HG03066 (cell line): Measurements from ENCODE around the gene U2AF2.

Experiments used
- ATAC-seq: cut with Tn5 transposase; IDR thresholded peaks from one replicate; pipeline ENCODE4 v1.9.1; 2021; ENCODE audit warnings: low read depth; ENCODE audit not compliant: unreplicated experiment

The U2AF2 gene

DNA sequence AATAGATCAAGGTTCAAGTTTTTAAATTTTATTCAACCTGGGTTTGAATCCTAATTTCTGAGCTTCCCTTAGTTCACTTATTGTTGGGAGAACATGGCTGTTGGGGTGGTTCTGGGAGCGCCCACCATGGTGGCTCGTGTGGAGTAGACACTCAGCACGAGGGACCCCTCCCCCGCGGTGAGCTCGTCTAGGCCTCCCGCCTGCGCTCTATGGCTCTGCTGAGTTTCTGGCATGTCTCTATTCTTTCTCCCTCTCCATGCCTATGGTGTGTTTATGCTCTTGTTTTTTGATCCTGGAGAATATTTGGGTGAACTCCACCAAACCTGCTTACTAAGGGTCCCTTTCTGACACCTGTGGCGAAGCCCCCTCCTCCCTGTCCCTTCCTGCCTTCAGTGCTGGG, 18.6 kb downstream of the U2AF2 start:
- ATAC-seq, result no peak

DNA sequence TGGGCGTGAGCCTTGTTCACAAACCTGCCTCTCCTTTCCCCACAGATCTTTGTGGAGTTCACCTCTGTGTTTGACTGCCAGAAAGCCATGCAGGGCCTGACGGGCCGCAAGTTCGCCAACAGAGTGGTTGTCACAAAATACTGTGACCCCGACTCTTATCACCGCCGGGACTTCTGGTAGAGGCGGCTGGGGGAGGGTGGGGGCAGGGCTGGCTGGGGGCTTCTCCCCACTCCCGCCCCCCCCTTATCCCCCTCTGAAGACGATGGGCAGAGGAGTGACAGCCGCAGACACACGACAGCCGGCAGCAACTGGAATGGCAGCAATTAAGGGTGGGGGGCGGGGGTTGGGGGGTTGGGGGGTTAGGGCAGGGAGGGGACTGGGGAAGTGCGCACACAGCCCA, 19.1 kb downstream of the U2AF2 start:
- no peak for ATAC-seq

DNA sequence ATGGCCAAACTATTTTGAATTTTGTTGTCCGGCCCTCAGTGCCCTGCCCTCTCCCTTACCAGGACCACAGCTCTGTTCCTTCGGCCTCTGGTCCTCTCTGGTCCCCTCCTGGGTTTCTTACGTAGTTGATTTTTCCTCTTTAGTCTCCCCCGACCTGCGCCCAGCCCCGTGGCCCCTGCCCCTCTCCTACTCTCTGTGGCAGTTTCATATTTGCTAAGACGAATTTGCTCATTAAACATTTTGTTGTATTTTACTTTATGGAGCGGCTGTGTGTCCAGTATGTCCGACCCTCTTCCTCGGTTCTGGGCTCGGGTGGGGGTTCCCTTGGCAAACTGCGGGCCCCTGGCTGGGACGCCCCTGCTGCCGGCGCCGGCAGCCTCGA, 19.6 kb downstream of the U2AF2 start:
- no peak for ATAC-seq

DNA sequence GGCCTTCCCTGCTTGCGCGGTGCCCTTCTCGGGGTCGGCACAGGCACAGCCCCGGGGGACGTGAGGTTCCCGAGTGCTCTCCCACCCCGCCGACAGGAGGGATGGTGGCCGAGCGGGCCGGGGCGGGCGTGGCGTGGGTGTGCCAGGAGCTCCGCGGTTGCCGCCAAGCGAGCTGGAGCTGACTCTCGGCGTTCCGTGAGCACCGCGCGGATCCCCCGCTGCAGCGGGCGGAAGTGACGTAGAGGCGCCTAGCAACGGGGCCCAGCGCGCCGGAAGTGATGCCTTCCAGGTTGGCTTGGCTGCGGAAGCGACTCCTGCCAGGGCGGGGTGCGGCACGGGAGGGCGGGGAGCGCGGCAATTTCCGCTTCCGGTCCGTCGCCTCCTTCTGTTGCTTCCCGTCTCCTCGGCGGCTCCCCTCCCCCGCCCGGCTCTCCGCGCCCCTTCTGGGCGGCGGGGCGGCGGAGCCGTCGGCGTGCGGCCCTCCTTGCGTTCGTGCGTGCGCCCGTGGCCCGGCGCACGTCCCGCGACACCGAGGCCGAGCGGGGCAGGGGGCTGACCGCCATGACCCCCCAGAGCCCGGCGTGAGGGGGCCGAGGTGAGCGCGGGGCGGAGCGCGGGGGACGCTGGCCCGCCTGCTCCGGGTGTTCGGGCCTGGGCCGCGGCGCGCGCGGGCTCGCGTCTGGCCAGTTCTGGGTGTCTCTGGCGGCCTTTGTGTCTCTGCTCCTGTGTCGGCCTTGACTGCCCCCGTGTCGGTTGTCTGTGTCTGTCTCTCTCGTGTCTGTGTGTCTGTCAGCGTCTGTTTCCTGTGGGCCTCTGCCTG, 20.2 kb downstream of the U2AF2 start, which contains the start of gene EPN1:
TSS of gene EPN1 (plus strand) at position 386 of the 820 bp plus-strand sequence. CDS start 3,402 bp downstream, outside the sequence.
- peak; percentile 61 for ATAC-seq

DNA sequence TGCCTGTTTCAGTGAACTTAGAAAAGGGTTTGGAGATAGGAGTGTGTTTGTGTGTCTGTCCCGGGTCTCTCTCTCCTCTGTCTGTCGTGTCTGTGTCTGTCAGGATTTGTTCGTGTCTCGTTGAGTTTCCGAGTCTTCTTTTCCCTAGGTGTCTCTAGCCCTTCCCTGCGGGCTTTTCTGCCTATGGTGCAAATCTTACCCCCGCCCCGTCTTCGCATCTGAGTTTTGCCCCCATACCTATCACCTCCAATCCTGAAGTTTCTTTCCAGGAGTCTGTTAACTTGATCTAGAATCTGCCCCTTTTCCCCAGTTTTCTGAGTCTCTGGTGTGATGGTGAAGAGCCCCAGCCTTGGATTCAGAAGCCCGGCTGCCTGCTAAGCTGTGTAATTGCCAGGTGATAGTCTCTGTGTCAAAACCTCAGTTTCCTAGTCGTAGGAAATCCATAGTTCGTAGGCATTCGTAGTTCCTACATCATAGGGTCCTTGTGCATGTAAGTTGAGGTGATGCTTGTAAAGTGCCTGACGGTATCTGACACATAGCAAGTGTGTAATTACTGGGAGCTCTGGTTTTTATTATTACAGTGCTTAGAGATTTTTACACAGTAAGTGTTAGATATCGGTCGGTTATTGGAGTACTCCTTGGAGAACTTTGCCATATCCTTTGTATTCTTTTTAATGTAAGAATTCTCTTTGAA, 21.0 kb downstream of the U2AF2 start:
- no peak for ATAC-seq

DNA sequence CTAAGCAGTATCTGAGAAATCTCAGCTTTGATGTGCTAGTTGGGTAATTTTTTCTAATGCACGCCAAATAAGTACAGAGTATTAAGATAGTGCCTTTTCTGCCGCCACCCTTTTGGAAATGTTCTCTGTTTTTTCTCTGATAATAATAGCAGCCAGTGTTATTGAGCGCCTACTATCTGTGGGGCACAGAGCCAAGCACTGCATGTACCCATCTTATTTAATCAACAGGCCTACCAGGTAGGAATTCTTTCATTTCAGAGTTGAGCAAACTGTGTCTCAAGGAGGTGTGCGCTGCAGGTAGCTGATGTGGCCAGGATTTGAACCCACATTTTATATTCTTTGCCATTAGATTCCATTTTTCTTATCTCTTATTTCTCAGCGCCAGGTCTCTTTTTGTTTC, 21.5 kb downstream of the U2AF2 start:
- ATAC-seq, result no peak

DNA sequence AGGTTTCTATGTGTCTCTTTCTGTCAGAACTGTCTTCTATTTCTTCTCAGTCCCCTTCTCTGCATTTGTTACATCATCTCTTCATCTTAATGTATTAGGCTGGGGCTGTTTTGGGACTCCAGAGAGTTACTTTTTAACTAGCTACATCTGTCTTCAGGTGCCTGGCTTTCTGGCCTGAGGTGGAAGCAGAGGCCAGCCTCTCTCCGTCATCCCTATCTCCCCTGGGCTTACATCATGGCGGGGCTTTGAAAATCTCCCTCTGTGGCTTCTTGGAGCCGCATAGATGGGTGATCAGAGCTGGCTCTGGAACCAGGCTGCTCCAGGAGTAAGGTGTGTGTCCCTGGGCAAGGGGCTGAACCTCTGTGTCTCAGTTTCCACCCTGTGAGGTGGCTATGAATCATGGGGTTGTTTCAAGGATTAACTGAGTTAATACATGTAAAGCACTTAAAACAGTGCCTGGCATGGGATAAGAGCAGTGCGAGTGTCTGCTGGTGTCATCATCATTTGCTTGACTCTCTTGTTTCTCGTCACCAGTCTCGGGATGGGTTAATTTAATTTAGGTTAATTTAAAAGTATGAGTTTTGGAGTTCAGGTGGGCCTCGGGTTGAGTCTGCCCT, 22.2 kb downstream of the U2AF2 start:
- no peak for ATAC-seq

DNA sequence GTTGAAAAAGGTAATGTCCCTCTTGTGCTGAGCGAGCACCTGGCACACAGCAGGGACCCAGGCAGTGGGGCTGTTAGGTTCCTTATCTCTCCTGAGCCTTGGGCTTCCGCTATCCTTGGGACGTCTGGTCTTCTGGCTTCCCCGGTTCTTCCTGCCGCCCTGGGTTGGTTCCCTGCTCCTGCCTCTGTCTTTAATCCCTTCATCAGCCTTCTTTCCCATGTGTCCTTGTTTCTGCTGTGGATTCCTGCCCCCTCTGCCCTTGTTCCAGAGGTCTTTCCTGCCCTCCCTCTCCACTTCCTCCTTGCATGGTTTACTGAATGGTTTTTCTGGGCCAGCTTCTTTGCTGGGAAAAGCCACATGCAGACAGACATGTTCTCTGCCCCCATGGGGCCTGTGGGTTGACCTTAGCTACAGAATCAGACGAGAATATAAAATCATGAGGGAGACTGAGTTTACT, 22.8 kb downstream of the U2AF2 start:
- ATAC-seq, result no peak

DNA sequence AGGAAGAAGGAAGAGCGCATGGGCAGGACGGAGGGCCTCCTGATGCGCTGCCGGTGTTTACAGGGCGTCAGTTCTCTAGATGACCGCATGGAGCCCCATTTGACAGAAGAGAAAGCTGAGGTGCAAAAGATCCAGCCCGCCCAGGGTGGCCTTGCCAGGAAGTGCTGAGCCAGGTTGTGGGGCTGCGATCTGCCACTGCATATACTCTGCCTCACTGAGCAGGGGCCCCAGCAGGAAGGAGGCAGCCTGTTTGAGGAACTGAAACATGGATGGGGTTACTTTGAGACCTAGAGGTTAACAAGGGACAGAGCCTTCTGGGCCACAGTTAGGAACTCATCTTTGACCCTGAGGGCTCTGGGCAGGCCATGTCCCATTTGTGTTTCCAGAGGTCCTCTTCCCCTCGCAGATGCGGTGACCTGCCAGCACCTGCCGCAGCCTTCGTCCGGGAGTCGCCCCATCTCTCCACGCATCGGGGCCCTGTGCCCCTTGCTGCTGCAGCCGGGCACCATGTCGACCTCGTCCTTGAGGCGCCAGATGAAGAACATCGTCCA, 23.4 kb downstream of the U2AF2 start:
- peak; percentile 68 for ATAC-seq

DNA sequence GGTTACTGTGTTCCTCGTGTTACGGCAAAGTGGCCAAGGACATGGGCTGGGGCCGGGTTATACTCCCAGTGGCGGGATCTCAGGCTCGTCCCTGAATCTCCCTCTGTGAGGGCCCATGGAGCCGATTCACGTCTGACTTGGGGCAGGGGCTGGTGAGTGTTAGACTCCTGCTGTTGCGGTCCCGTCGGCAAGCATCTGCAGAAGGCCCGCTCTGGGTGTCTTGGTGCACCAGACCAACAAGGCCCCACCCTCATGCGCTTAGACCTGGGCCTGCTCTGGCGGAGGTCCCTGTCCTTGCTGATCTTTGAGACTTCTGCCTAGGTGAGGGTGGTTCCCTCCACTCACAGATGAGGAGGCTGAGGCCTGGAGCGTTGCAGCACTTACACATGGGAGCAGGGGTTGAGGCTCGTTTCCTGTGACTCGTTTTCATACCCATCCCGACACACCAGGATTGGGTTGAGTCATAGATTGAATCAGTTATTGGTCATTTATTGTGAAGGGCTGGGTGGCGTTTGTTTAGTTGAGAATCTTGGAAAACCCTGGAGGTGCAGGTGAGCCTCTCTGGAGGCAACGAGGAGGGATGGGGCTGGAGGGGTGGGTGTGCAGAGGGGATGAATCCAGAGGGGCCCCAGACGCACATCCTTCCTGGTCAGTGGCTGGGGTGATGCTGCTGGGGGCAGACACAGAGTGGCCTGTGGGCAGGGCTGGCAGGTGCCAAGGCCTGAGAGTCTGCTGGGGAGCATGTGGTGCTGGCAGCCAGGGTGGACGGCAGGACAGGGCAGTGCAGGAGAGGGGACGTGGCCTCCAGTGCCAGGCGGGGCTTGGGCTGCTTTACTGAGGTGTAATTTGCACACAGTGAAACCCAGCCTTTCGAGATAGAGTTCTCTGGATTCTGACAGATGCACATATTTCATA, 24.8 kb downstream of the U2AF2 start:
- no peak for ATAC-seq

DNA sequence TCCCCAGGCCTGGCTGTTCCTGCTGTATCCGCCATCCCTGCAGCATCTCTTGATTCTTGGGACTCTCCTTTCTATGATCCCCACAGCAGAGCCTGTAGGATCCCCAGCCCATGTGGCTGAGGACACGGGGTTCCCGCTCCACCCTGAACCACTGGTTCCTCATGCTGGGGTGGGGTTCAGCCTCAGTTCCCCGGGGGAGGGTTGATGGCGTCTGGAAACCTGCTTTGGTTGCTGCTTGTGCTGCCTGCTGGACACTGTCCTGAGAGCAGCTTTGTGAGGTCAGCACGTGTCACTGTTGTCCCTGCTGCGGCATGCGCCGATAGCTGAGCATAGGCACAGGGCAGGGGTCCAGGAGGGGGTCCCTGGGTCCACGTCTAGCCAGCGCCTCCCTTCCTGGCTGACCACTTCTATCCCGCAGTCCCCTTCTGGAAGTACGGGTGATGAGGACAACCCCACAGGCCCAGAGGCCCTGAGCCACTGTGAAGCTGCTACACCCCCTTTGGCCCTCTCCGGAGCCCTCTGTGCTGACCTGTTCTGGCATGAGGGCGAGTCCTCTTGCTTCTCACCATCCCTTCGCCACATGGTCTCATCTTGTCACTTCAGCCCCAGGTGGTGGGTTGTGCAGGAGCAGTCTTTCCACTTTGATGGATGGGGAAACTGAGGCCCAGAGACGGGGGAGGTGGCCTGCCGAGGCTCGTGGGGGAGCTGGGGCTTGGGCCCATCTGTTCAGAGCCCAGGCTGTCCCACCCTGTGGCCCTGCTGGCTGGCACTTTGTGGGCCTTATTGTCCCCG, 25.7 kb downstream of the U2AF2 start:
- no peak for ATAC-seq

DNA sequence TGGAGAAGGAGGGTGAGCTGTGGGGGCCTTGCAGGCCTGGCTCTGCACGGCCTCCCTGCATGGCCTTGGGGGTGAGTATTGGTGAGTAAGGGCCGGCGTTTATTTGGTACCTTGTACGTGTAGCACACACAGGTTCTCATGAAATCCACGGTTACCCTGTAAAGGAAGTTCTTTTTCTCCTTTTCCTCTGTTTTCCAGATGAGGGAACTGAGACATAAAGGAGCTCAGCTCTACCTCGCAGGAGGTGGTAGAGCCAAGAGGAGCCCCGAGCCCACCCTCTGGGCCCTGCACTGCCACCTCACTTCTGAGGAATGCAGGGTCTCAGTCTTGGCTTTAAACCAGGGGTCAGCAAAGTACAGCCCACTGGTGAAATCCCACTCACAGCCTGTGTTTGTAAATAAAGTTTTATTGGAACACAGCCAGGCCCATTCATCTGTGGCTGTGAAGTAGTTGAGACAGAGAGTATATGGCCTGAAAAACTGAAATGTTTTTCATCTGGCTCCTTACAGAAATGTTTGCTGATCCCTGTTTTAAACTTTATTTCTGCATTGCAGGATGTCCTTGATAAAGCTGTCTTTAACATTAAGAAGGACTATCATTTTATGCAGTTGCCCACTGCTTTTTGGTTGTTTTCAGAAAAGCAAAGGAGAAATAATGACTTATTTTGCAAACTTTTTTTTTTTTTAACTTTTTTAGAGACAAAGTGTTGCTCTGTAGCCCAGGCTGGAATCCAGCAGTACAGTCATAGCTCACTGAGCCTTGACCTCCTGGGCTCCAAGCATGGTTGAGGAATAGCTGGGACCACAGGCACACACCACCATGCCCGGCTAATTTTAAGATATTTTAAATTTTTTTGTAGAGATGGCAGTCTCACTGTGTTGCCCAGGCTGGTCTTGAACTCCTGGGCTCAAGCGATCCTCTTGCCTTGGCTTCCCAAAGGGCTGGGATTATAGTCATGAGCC, 26.6 kb downstream of the U2AF2 start:
- no peak for ATAC-seq

DNA sequence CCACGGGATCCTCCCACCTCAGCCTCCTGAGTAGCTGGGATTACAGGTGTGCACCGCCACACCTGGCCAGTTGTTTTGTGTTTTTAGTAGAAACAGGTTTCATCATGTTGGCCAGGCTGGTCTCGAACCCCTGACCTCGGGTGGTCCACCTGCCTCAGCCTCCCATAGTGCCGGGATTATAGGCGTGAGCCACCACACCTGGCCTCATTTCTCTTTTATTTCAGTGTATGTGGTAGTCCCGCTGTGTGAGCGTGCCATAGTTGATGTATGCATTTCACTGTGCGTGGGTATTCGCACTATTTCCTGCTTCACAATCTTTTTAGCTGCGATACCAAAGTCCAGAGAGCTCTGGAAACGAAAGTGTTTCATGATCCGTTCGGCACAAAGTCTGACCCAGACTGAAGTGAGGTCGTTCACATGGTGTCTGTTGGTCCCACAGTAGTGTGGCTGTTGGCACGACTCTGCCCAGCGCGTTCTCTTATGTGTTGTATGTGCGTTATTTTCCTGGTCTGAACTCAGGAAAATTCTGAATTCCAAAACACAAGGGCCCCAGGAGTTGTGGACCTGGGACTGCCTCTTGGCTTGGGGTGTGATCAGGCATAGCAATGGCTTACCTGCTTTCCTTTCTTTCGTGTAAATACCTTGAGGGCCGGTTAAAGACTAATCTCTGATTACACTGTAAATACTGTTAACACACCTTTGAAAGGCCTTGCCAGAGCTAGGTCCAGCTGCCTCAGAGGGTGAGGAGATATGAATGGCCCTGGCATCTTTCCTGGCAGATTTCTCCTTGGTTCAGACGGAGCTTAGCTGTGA, 28.8 kb downstream of the U2AF2 start:
- ATAC-seq, result no peak

DNA sequence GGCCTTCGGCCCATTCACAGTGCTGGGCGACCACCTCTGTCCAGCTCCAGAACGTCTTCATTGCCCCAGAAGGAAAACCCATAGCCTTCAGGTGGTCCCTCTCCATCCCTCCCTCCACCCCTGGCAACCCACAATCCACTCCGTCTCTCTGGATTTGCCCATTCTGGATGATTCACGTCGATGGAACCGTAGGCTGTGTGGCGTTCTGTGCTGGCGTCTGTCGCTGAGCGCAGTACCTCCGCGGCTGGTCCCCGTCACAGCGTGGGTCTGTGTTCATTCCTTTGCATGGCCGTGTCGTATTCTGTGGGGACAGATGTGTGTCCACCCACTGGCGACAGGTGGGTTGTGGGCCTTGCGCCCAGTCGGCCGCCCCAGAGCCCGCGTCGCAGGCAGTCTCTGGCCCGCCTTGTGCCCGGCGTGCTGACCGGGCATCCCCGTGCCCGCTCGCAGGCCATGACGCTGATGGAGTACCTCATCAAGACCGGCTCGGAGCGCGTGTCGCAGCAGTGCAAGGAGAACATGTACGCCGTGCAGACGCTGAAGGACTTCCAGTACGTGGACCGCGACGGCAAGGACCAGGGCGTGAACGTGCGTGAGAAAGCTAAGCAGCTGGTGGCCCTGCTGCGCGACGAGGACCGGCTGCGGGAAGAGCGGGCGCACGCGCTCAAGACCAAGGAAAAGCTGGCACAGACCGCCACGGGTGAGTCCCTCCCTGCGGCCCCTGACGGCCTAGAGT, 30.3 kb downstream of the U2AF2 start:
- ATAC-seq, result no peak

DNA sequence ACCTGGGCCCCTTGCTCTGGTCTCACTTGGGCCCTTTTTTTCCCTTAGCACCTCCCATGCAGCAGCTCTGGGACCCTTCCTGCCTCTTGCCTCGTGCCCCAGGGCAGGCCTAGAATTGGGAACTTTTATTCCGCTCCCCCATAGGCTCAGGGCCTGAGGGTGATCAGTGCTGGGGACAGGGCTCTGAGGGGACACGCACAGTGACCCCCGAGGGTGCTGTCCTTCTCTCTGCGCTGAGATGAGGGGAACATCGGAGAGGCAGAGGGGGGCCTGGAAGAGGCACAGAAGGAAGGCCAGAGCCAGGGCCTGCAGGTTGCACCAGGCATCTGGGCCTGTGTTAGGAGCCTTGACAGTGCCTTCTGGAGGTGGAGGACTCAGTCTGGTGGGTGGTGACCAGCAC, 30.9 kb downstream of the U2AF2 start:
- ATAC-seq, result no peak

DNA sequence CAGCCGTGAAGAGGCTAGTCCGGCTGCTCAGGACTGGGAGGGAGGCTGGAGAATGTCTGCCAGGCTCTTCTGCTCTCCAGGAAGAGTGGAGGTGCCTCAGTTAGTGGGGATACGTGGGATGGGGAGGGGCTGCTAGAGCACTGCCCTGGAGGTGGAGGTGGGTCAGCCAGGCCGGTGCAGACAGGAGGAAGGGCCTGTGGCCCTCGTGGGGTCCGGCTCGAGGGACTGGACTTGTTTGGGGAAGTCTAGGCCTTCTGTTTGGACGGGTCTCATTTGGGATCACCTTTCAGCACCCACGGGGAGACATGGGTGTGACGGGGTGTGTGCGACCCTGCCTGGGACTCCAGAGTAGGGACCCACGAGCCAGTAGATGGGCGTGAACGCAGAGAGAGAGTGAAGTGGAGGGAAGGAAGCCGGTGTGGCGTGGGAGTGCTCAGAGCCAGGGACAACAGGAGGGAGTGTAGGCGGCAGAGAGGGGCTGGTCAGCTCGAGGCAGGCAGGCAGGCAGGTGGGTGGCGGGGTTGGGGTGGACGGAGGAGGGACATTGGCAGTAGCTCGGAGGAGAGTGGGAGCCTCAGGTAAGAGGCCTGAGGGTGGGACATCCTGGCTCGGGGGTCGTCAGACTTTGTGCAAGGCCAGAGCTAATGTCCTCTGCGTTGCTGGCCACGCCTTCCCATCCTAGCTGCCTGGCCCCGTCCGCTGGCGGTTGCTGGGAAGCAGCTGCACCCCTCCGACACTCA, 31.6 kb downstream of the U2AF2 start:
- ATAC-seq, result no peak
